Activated gamma-delta T cell treated with Interleukin-2 at 50 U/mL for 16 hours (primary cell): ENCODE measurements around the gene DENND1B.
A peak's percentile ranks its signal among the peaks of the same experiment; 100 is the strongest.
"Not testable (repeated sequence)": the region's sequence is repeated elsewhere in the genome, so short reads cannot be mapped to it uniquely, and the experiment has no call there.

Source experiments
- DNase-seq: peaks from one replicate; pipeline ENCODE4 v3.0.0-alpha.2; 2020

DENND1B gene

GRCh38 chr1:197619008-197619640, 156.2 kb downstream of the DENND1B start:
- DNase-seq, result no peak

- DNase-seq, result no peak
Measured at GRCh38 chr1:197618061-197618460, 157.2 kb downstream of the DENND1B start.

GRCh38 chr1:197615693-197616011, 159.6 kb downstream of the DENND1B start:
- DNase-seq, result no peak

- peak; percentile 4 for DNase-seq
Measured at GRCh38 chr1:197614916-197615692, 160.2 kb downstream of the DENND1B start.

GRCh38 chr1:197606168-197606845, 169.0 kb downstream of the DENND1B start:
- no peak for DNase-seq

- DNase-seq, result no peak
Measured at GRCh38 chr1:197604302-197604701, 171.0 kb downstream of the DENND1B start.

- DNase-seq, result no peak
Measured at GRCh38 chr1:197600751-197601150, 174.5 kb downstream of the DENND1B start.

GRCh38 chr1:197599789-197600188, 175.5 kb downstream of the DENND1B start:
- no peak for DNase-seq

GRCh38 chr1:197598935-197599334, 176.3 kb downstream of the DENND1B start:
- no peak for DNase-seq

- DNase-seq, result no peak
Measured at GRCh38 chr1:197595304-197595904, 179.9 kb downstream of the DENND1B start.

GRCh38 chr1:197590687-197591086, 184.6 kb downstream of the DENND1B start:
- DNase-seq, result no peak

- no peak for DNase-seq
Measured at GRCh38 chr1:197585809-197586208, 189.5 kb downstream of the DENND1B start.

- DNase-seq, result no peak
Measured at GRCh38 chr1:197577580-197577979, 197.7 kb downstream of the DENND1B start.

GRCh38 chr1:197575531-197575930, 199.7 kb downstream of the DENND1B start:
- DNase-seq, result not testable (repeated sequence)

GRCh38 chr1:197572169-197572568, 203.1 kb downstream of the DENND1B start:
- DNase-seq, result no peak

- no peak for DNase-seq
Measured at GRCh38 chr1:197567442-197567841, 207.8 kb downstream of the DENND1B start.

- DNase-seq, result no peak
Measured at GRCh38 chr1:197561041-197561440, 214.2 kb downstream of the DENND1B start.

GRCh38 chr1:197559655-197560054, 215.6 kb downstream of the DENND1B start:
- DNase-seq, result no peak

GRCh38 chr1:197559244-197559643, 216.0 kb downstream of the DENND1B start:
- DNase-seq, result no peak

- DNase-seq, result no peak
Measured at GRCh38 chr1:197557302-197557701, 218.0 kb downstream of the DENND1B start.

GRCh38 chr1:197553281-197553680, 222.0 kb downstream of the DENND1B start:
- no peak for DNase-seq

GRCh38 chr1:197546989-197547388, 228.3 kb downstream of the DENND1B start:
- DNase-seq, result no peak

- DNase-seq, result no peak
Measured at GRCh38 chr1:197544553-197544952, 230.7 kb downstream of the DENND1B start.

GRCh38 chr1:197544130-197544529, 231.2 kb downstream of the DENND1B start:
- no peak for DNase-seq
